GM18520 (cell line): ENCODE measurements around the gene POLRMT.

Experiments used
- ATAC-seq: cut with Tn5 transposase; IDR thresholded peaks from one replicate; pipeline ENCODE4 v1.9.1; 2021; ENCODE audit not compliant: unreplicated experiment

Gene POLRMT

GRCh38 chr19:581399-582111 is 51.8 kb downstream of the POLRMT start:
- ATAC-seq, result no peak

- ATAC-seq, result no peak
These were observed 53.0 kb downstream of the POLRMT start for GRCh38 chr19:580274-580835.

- ATAC-seq, result no peak
These were observed 53.5 kb downstream of the POLRMT start for GRCh38 chr19:579842-580155.

- no peak for ATAC-seq
These were observed 54.1 kb downstream of the POLRMT start for GRCh38 chr19:579111-579841.

GRCh38 chr19:577439-578392 is 55.6 kb downstream of the POLRMT start:
- ATAC-seq, result no peak

GRCh38 chr19:576768-577438 is 56.4 kb downstream of the POLRMT start:
- no peak for ATAC-seq

- ATAC-seq, result no peak
These were observed 57.5 kb downstream of the POLRMT start for GRCh38 chr19:575527-576506.

- no peak for ATAC-seq
These were observed 58.4 kb downstream of the POLRMT start for GRCh38 chr19:574658-575526.

GRCh38 chr19:573519-573825 is 59.9 kb downstream of the POLRMT start:
- no peak for ATAC-seq

GRCh38 chr19:572743-573518 is 60.4 kb downstream of the POLRMT start:
- peak; percentile 17 for ATAC-seq

- peak; percentile 71 for ATAC-seq
These were observed 61.1 kb downstream of the POLRMT start, which contains the start of gene BSG for GRCh38 chr19:572140-572742. Gene BSG, plus strand, starts transcription at chr19:572596. Its CDS starts 39 bp downstream, at chr19:572635.

- no peak for ATAC-seq
These were observed 61.8 kb downstream of the POLRMT start for GRCh38 chr19:571566-571974.

GRCh38 chr19:570937-571565 is 62.3 kb downstream of the POLRMT start:
- ATAC-seq, result no peak

- ATAC-seq, result no peak
These were observed 63.1 kb downstream of the POLRMT start for GRCh38 chr19:570251-570686.

- no peak for ATAC-seq
These were observed 65.9 kb downstream of the POLRMT start for GRCh38 chr19:567296-567900.
